Measurements from ENCODE around the gene ZNF217. TPM values are rescaled to one million over a fixed set of nuclear protein-coding genes. Genes with fewer than 3 reads are reported as not detected.
"Not testable (repeated sequence)": the region's sequence is repeated elsewhere in the genome, so short reads cannot be mapped to it uniquely, and the experiment has no call there.

The ZNF217 gene
- total RNA-seq, 4 donors from 2014 or later: 24.9 to 48.8 (median 36.8) TPM

- TF ChIP-seq CTCF (IDR thresholded peaks at IDR 0.05): no peak
- no peak for ATAC-seq (ENCODE audit: low FRiP score)
- no peak for DNase-seq (ENCODE audit: low spot score)
These were observed 24.6 kb downstream of the ZNF217 start for GRCh38 chr20:53569005-53569404.

GRCh38 chr20:53568351-53568750, 25.3 kb downstream of the ZNF217 start:
- ATAC-seq (ENCODE audit: low FRiP score) (no peak), DNase-seq (ENCODE audit: low spot score) (no peak)
- no peak for TF ChIP-seq CTCF (IDR thresholded peaks at IDR 0.05)

GRCh38 chr20:53567379-53567917, 26.2 kb downstream of the ZNF217 start:
- DNase-seq (ENCODE audit: low spot score): no peak
- TF ChIP-seq CTCF (IDR thresholded peaks at IDR 0.05): no peak

GRCh38 chr20:53566623-53567022, 27.0 kb downstream of the ZNF217 start:
- not testable (repeated sequence) for DNase-seq (ENCODE audit: low spot score)

More at GRCh38 chr20:53567379-53567917, 26.2 kb downstream of the ZNF217 start:
- no peak for ATAC-seq (ENCODE audit: low FRiP score)

GRCh38 chr20:53565254-53565653, 28.4 kb downstream of the ZNF217 start:
- no peak for DNase-seq (ENCODE audit: low spot score)
- ATAC-seq (ENCODE audit: low FRiP score): no peak
- no peak for TF ChIP-seq CTCF (IDR thresholded peaks at IDR 0.05)

More at GRCh38 chr20:53566623-53567022, 27.0 kb downstream of the ZNF217 start:
- not testable (repeated sequence) for ATAC-seq (ENCODE audit: low FRiP score)

- not testable (repeated sequence) for DNase-seq (ENCODE audit: low spot score); ATAC-seq (ENCODE audit: low FRiP score)
These were observed 31.4 kb downstream of the ZNF217 start for GRCh38 chr20:53562104-53562764.

- DNase-seq (ENCODE audit: low spot score) (no peak), ATAC-seq (ENCODE audit: low FRiP score) (no peak)
- no peak for TF ChIP-seq CTCF (IDR thresholded peaks at IDR 0.05)
These were observed 32.1 kb downstream of the ZNF217 start for GRCh38 chr20:53561505-53561904.

- ATAC-seq (ENCODE audit: low FRiP score): no peak
- no peak for DNase-seq (ENCODE audit: low spot score)
- TF ChIP-seq CTCF (IDR thresholded peaks at IDR 0.05): no peak
These were observed 33.8 kb downstream of the ZNF217 start for GRCh38 chr20:53559816-53560215.
